Activated naive CD4-positive, alpha-beta T cell treated with anti-CD3 and anti-CD28 coated beads, Interleukin-2, amount 10 ng/mL, durations not matched to agents 7 days and 5 days (primary cell): ENCODE data around the gene TLX2.

Experiments used
- CTCF ChIA-PET: fragments of 350-600 bp; sonication (Branson Sonifier 250); formaldehyde crosslinking; loops from one replicate; lab custom pipeline; 2021; ENCODE audit warnings: antibody characterized with exemption; lab: Charles Lee
- DNase-seq: peaks from one replicate; pipeline ENCODE4 v3.0.0-alpha.2; 2020
- H3K27ac Mint-ChIP-seq: one replicate; pipeline ENCODE4 v1.8.0; 2021; ENCODE audit warnings: mild to moderate bottlenecking, moderate library complexity, mixed read lengths
- H3K27me3 Mint-ChIP-seq: one replicate; pipeline ENCODE4 v1.8.0; 2021; ENCODE audit warnings: mild to moderate bottlenecking, mixed read lengths
- H3K36me3 Mint-ChIP-seq: one replicate; pipeline ENCODE4 v1.8.0; 2021; ENCODE audit warnings: mixed read lengths
- H3K4me1 Mint-ChIP-seq: one replicate; pipeline ENCODE4 v1.8.0; 2021; ENCODE audit warnings: mixed read lengths
- H3K4me3 Mint-ChIP-seq: one replicate; pipeline ENCODE4 v1.8.0; 2021; ENCODE audit warnings: mild to moderate bottlenecking, moderate library complexity, mixed read lengths
- H3K9me3 Mint-ChIP-seq: one replicate; pipeline ENCODE4 v1.8.0; 2021; ENCODE audit warnings: mixed read lengths

Gene TLX2

GRCh38 chr2:74486141-74486540 is 28.1 kb upstream of the TLX2 start:
- no peak overlapping the region for H3K27ac Mint-ChIP-seq
- H3K9me3 Mint-ChIP-seq = no peaks in the 10 kb centered on the region
- peaks cover 32% of the 10 kb centered on the region for H3K36me3 Mint-ChIP-seq
- H3K4me1 Mint-ChIP-seq = peaks cover 32% of the 10 kb centered on the region
- DNase-seq = no peak
- no peak overlapping the region for H3K4me3 Mint-ChIP-seq
- CTCF ChIA-PET = interaction anchor here (6.1 kb wide), 1 partner anchor 102 kb away, joined by 81 read pairs; no protein-coding TSS in a partner anchor
- no peaks in the 10 kb centered on the region for H3K27me3 Mint-ChIP-seq

GRCh38 chr2:74488643-74489481 is 25.4 kb upstream of the TLX2 start:
- peak overlapping the region; percentile 40 for H3K27ac Mint-ChIP-seq
- H3K27me3 Mint-ChIP-seq = no peaks in the 10 kb centered on the region
- CTCF ChIA-PET = interaction anchor here (1.4 kb wide), 1 partner anchor 43 kb away, joined by 3 read pairs; no protein-coding TSS in a partner anchor

GRCh38 chr2:74489906-74490305 is 24.3 kb upstream of the TLX2 start:
- DNase-seq = no peak
- Mint-ChIP-seq H3K27ac (no peak overlapping the region), H3K27me3 (no peaks in the 10 kb centered on the region), H3K36me3 (peaks cover 50% of the 10 kb centered on the region), H3K4me3 (no peak overlapping the region), H3K4me1 (peaks cover 9% of the 10 kb centered on the region), H3K9me3 (no peaks in the 10 kb centered on the region)
- CTCF ChIA-PET = interaction anchor here (1.4 kb wide), 1 partner anchor 42 kb away, joined by 3 read pairs; no protein-coding TSS in a partner anchor

More at GRCh38 chr2:74488643-74489481, 25.4 kb upstream of the TLX2 start:
- DNase-seq = no peak
- no peak overlapping the region for H3K4me3 Mint-ChIP-seq
- H3K4me1 Mint-ChIP-seq = peaks cover 13% of the 10 kb centered on the region
- H3K36me3 Mint-ChIP-seq = peaks cover 45% of the 10 kb centered on the region
- no peaks in the 10 kb centered on the region for H3K9me3 Mint-ChIP-seq

GRCh38 chr2:74491648-74492544 is 22.4 kb upstream of the TLX2 start:
- DNase-seq = no peak
- peaks cover 40% of the 10 kb centered on the region for H3K36me3 Mint-ChIP-seq
- peaks cover 1% of the 10 kb centered on the region for H3K4me1 Mint-ChIP-seq
- peaks cover 11% of the 10 kb centered on the region for H3K27me3 Mint-ChIP-seq
- H3K4me3 Mint-ChIP-seq = no peak overlapping the region
- CTCF ChIA-PET = interaction anchor here (1.0 to 1.3 kb wide), 2 partner anchors 9 to 12 kb away, joined by 3 to 4 read pairs; partner anchors contain the start of genes CCDC142 and TTC31
- no peak overlapping the region for H3K27ac Mint-ChIP-seq
- H3K9me3 Mint-ChIP-seq = no peaks in the 10 kb centered on the region

- no peak for DNase-seq
- Mint-ChIP-seq H3K4me3 (no peak overlapping the region), H3K27ac (no peak overlapping the region), H3K4me1 (peaks cover 12% of the 10 kb centered on the region), H3K9me3 (no peaks in the 10 kb centered on the region), H3K27me3 (peaks cover 27% of the 10 kb centered on the region), H3K36me3 (peaks cover 39% of the 10 kb centered on the region)
- CTCF ChIA-PET = interaction anchor here (0.7 to 1.4 kb wide), 2 partner anchors 14 to 37 kb away, joined by 4 read pairs; partner anchors contain the start of genes HTRA2 and PCGF1
Measured at GRCh38 chr2:74493546-74493945, 20.7 kb upstream of the TLX2 start.

- Mint-ChIP-seq H3K27ac (no peak overlapping the region), H3K4me3 (no peak overlapping the region), H3K4me1 (peaks cover 20% of the 10 kb centered on the region), H3K9me3 (no peaks in the 10 kb centered on the region), H3K27me3 (peaks cover 46% of the 10 kb centered on the region), H3K36me3 (peaks cover 29% of the 10 kb centered on the region)
- DNase-seq = no peak
- CTCF ChIA-PET = no interaction called here
Measured at GRCh38 chr2:74495440-74495839, 18.8 kb upstream of the TLX2 start.

GRCh38 chr2:74496997-74497776 is 17.1 kb upstream of the TLX2 start:
- DNase-seq = no peak
- peak overlapping the region; percentile 83 for H3K4me3 Mint-ChIP-seq
- H3K27me3 Mint-ChIP-seq = peaks cover 64% of the 10 kb centered on the region
- peaks cover 23% of the 10 kb centered on the region for H3K36me3 Mint-ChIP-seq
- peaks cover 28% of the 10 kb centered on the region for H3K4me1 Mint-ChIP-seq
- CTCF ChIA-PET = interaction anchor here (0.6 to 1.0 kb wide), 2 partner anchors 7 to 17 kb away, joined by 3 read pairs; no protein-coding TSS in a partner anchor
- no peaks in the 10 kb centered on the region for H3K9me3 Mint-ChIP-seq
- no peak overlapping the region for H3K27ac Mint-ChIP-seq

- no peaks in the 10 kb centered on the region for H3K9me3 Mint-ChIP-seq
- H3K36me3 Mint-ChIP-seq = peaks cover 21% of the 10 kb centered on the region
- H3K27ac Mint-ChIP-seq = no peak overlapping the region
- H3K4me1 Mint-ChIP-seq = peaks cover 34% of the 10 kb centered on the region
- H3K4me3 Mint-ChIP-seq = peak overlapping the region; percentile 83
- peak; percentile 49 for DNase-seq
- peaks cover 71% of the 10 kb centered on the region for H3K27me3 Mint-ChIP-seq
- CTCF ChIA-PET = interaction anchor here (0.6 kb wide), 1 partner anchor 17 kb away, joined by 3 read pairs; no protein-coding TSS in a partner anchor
Measured at GRCh38 chr2:74497777-74498499, 16.3 kb upstream of the TLX2 start.

- CTCF ChIA-PET = no interaction called here
- peaks cover 41% of the 10 kb centered on the region for H3K4me1 Mint-ChIP-seq
- H3K27ac Mint-ChIP-seq = no peak overlapping the region
- H3K9me3 Mint-ChIP-seq = no peaks in the 10 kb centered on the region
- DNase-seq = peak; percentile 49
- peak overlapping the region; percentile 83 for H3K4me3 Mint-ChIP-seq
- H3K27me3 Mint-ChIP-seq = peaks cover 79% of the 10 kb centered on the region
- peaks cover 19% of the 10 kb centered on the region for H3K36me3 Mint-ChIP-seq
Measured at GRCh38 chr2:74498500-74499266, 15.6 kb upstream of the TLX2 start.

GRCh38 chr2:74499267-74499939 is 14.8 kb upstream of the TLX2 start, which contains the start of gene LBX2:
TSS of gene LBX2 (minus strand) at chr2:74499603. CDS start at chr2:74499537, 66 bp downstream.
- Mint-ChIP-seq H3K9me3 (no peaks in the 10 kb centered on the region), H3K4me1 (peaks cover 48% of the 10 kb centered on the region), H3K27me3 (peaks cover 86% of the 10 kb centered on the region), H3K27ac (no peak within 1 kb of the TSS), H3K36me3 (peaks cover 14% of the 10 kb centered on the region), H3K4me3 (peak within 1 kb of the TSS; percentile 83)
- DNase-seq = peak; percentile 52
- CTCF ChIA-PET = interaction anchor here (1.6 to 2.6 kb wide), 2 partner anchors 33 to 92 kb away, joined by 3 to 11 read pairs; no protein-coding TSS in a partner anchor

GRCh38 chr2:74499940-74500577 is 14.2 kb upstream of the TLX2 start:
- Mint-ChIP-seq H3K27me3 (peaks cover 90% of the 10 kb centered on the region), H3K4me1 (peaks cover 54% of the 10 kb centered on the region), H3K27ac (no peak overlapping the region), H3K36me3 (peaks cover 19% of the 10 kb centered on the region), H3K4me3 (no peak overlapping the region), H3K9me3 (no peaks in the 10 kb centered on the region)
- CTCF ChIA-PET = interaction anchor here (0.7 to 2.6 kb wide), 6 partner anchors 10 to 91 kb away, joined by 3 to 11 read pairs (median 4); partner anchors contain the start of genes CCDC142, TLX2 and TTC31
- DNase-seq = no peak
